ENCODE results near the gene RNF225.
A peak's percentile ranks its signal among the peaks of the same experiment; 100 is the strongest.
"Not testable (repeated sequence)": the region's sequence is repeated elsewhere in the genome, so short reads cannot be mapped to it uniquely, and the experiment has no call there.

The RNF225 gene

GRCh38 chr19:58395220-58395978 lies at the start of gene RNF225:
RNF225 (plus strand) TSS chr19:58395656; CDS start chr19:58396090, 434 bp downstream.
- Mint-ChIP-seq H3K9me3 (no peaks in the 10 kb centered on the region), H3K4me1 (ENCODE audit: low read depth) (peaks cover 32% of the 10 kb centered on the region), H3K4me3 (no peak within 1 kb of the TSS), H3K27ac (no peak within 1 kb of the TSS), H3K36me3 (ENCODE audit: low read depth) (peaks cover 44% of the 10 kb centered on the region), H3K27me3 (peaks cover 6% of the 10 kb centered on the region)

DNA sequence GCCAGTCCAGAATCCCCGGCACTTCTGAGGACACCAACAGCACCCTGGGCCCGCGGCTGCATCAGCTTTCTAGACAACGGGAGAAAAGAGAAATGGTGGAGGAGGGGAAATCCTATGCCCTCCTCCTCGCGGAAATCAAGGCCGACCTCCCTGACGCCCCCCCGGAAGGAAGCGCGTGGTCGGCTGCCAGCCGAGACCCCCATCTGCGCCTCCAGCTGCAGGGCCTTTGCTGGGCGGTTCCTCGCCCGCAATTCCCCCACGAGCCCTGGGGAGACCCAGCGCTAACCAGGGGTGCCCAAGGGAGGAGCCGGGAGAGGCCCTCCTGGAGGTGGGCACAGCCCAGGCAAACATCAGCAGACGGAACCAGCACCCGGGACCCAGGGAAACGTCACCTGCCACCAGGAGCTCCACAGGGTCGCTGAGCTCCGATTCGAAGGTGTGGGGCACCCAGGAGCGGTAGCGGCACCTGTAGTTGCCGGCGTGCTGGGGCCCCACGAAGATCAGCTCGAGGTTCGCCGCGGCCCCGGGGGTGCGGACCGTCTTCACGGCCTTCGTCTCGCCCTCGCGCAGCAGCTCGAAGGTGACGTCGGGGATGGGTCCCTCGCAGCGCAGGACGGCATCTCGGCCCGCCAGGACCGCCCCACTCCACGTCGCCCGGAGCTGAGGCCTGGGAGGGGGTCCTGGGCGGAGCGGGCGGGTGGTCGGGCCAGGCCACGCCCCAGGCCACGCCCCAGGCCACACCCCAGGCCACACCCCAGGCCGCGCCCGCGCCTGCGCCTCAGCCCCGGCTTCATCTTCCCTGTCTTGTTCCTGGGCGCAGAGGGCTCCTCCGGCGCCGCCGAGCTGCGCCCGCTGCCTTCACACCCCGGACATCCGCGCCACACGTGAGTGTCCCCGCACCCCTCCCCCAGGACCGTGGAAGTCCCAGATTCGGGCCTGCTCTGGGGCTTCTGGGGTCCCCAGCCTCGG lies 48.2 kb upstream of the RNF225 start:
- Mint-ChIP-seq H3K4me1 (ENCODE audit: low read depth) (peaks cover 29% of the 10 kb centered on the region), H3K27ac (peak overlapping the region; percentile 91), H3K9me3 (no peaks in the 10 kb centered on the region)

GRCh38 chr19:58348080-58348479 lies 47.4 kb upstream of the RNF225 start:
- not testable (repeated sequence) for H3K36me3 Mint-ChIP-seq (ENCODE audit: low read depth); H3K27me3 Mint-ChIP-seq; H3K9me3 Mint-ChIP-seq
- Mint-ChIP-seq H3K4me1 (ENCODE audit: low read depth) (peaks cover 29% of the 10 kb centered on the region), H3K4me3 (peak overlapping the region; percentile 95), H3K27ac (peak overlapping the region; percentile 91)

More for the DNA sequence above, 48.2 kb upstream of the RNF225 start:
- no peaks in the 10 kb centered on the region for H3K27me3 Mint-ChIP-seq
- peaks cover 13% of the 10 kb centered on the region for H3K36me3 Mint-ChIP-seq (ENCODE audit: low read depth)
- H3K4me3 Mint-ChIP-seq: peak overlapping the region; percentile 95

DNA sequence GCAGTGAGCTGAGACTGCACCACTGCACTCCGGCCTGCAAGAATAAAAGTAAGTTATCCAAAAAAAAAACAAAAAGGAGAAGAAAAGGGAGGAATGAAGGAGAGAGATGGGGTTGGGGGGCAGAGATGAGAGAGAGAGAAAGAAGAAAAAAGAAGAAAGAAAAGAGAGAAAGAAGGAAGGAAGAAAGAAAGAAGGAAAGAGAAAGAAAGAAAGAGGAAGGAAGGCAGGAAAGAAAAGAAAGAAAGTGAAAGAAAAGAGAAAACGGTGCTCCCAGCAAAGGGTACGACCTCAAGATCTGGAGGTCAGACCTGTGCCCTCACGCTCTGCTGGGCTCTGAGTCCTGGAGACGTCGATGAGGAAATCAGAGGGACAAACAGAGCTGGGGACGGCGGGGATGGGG lies 45.9 kb upstream of the RNF225 start:
- H3K27ac Mint-ChIP-seq: peak overlapping the region; percentile 55
- H3K36me3 Mint-ChIP-seq (ENCODE audit: low read depth): peaks cover 9% of the 10 kb centered on the region

DNA sequence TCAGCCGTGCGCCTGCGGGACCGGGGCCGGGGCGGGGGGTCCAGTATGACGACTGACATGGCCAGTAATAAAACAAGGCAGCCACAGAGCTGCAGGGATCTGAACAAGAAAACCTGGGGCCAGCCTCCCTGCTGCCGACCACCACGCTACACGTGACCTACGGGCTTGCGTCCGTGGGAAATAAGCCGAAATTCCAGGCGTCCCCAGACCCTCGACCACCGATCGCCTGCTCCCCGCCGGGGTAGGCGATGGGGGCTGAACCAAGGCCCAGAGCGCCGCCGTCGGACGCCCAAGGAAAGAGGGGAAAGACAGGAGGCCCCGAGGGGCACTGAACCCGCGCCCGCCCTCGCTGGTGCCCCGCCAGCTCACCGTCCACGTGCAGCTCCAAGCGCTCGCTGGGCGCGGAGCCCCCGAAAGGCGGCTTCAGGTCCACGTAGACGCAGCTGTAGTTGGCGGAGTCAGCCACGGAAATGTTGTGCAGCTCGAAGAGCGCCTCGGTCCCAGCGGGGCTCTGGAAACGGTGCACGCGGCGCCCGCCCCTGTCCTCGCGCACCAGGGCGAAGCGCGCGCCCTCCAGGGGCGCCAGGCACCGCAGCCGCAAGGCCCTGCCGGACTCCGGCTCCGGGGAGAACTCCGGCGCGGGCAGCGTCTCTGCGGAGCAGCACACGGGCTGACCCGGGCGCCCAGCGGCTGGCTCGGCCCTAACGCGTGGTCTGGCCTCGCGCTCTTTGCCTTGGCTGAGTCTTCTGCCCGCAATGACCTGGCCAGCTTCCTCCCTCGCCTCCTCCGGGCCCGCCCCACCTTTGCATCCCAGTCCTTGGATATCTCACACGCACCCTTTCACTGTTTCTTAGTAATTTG lies 45.2 kb upstream of the RNF225 start:
- H3K4me1 Mint-ChIP-seq (ENCODE audit: low read depth): peaks cover 32% of the 10 kb centered on the region

More for the DNA sequence above, 45.9 kb upstream of the RNF225 start:
- Mint-ChIP-seq H3K4me1 (ENCODE audit: low read depth) (peaks cover 29% of the 10 kb centered on the region), H3K4me3 (no peak overlapping the region), H3K9me3 (no peaks in the 10 kb centered on the region), H3K27me3 (no peaks in the 10 kb centered on the region)

DNA sequence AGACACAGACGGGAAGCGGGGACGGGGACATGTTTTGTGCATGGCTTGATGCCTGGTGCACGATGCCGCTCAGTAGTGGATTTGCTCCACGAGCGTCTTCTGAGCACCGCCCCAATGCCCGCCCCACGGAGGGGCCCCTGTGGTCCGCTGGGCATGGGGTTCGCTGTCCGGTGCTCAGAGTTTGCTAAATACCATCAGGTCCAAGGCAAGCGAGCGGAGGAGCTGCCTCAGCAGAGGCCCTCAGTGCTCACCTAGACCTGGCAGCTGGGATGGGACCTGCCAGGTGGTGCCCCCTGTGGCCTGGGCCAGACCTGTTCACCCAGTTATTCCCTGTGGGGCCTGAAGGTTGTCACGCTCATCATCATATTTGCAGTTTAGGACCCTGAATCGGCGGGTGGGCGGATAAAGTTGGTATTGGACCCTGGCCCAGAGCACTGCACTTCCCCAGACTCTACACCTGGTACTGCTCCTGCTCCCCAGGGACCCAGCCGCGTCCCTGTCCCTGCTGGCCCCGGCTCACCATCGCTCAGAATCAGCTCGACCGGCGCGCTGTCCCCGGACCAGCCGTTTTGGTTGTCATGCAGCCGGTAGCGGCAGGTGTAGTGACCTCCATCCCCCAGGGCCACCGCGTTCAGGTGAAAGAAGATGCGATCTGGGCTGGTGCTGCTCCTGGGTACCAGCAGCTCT lies 44.4 kb upstream of the RNF225 start:
- no peaks in the 10 kb centered on the region for H3K9me3 Mint-ChIP-seq
- H3K36me3 Mint-ChIP-seq (ENCODE audit: low read depth): peaks cover 5% of the 10 kb centered on the region
- peaks cover 30% of the 10 kb centered on the region for H3K4me1 Mint-ChIP-seq (ENCODE audit: low read depth)
- H3K27me3 Mint-ChIP-seq: no peaks in the 10 kb centered on the region
- H3K4me3 Mint-ChIP-seq: no peak overlapping the region
- H3K27ac Mint-ChIP-seq: no peak overlapping the region

More for the DNA sequence above, 45.2 kb upstream of the RNF225 start:
- H3K9me3 Mint-ChIP-seq: no peaks in the 10 kb centered on the region
- H3K27me3 Mint-ChIP-seq: no peaks in the 10 kb centered on the region
- H3K36me3 Mint-ChIP-seq (ENCODE audit: low read depth): peaks cover 9% of the 10 kb centered on the region
- no peak overlapping the region for H3K27ac Mint-ChIP-seq
- no peak overlapping the region for H3K4me3 Mint-ChIP-seq

- peaks cover 5% of the 10 kb centered on the region for H3K36me3 Mint-ChIP-seq (ENCODE audit: low read depth)
- no peak overlapping the region for H3K4me3 Mint-ChIP-seq
- H3K9me3 Mint-ChIP-seq: no peaks in the 10 kb centered on the region
- no peak overlapping the region for H3K27ac Mint-ChIP-seq
- no peaks in the 10 kb centered on the region for H3K27me3 Mint-ChIP-seq
- peaks cover 31% of the 10 kb centered on the region for H3K4me1 Mint-ChIP-seq (ENCODE audit: low read depth)
These were observed 43.9 kb upstream of the RNF225 start for GRCh38 chr19:58351558-58351878.

- Mint-ChIP-seq H3K27me3 (no peaks in the 10 kb centered on the region), H3K9me3 (no peaks in the 10 kb centered on the region), H3K4me3 (no peak overlapping the region), H3K36me3 (ENCODE audit: low read depth) (peaks cover 5% of the 10 kb centered on the region), H3K27ac (no peak overlapping the region), H3K4me1 (ENCODE audit: low read depth) (peaks cover 28% of the 10 kb centered on the region)
These were observed 43.3 kb upstream of the RNF225 start for GRCh38 chr19:58351990-58352755.

DNA sequence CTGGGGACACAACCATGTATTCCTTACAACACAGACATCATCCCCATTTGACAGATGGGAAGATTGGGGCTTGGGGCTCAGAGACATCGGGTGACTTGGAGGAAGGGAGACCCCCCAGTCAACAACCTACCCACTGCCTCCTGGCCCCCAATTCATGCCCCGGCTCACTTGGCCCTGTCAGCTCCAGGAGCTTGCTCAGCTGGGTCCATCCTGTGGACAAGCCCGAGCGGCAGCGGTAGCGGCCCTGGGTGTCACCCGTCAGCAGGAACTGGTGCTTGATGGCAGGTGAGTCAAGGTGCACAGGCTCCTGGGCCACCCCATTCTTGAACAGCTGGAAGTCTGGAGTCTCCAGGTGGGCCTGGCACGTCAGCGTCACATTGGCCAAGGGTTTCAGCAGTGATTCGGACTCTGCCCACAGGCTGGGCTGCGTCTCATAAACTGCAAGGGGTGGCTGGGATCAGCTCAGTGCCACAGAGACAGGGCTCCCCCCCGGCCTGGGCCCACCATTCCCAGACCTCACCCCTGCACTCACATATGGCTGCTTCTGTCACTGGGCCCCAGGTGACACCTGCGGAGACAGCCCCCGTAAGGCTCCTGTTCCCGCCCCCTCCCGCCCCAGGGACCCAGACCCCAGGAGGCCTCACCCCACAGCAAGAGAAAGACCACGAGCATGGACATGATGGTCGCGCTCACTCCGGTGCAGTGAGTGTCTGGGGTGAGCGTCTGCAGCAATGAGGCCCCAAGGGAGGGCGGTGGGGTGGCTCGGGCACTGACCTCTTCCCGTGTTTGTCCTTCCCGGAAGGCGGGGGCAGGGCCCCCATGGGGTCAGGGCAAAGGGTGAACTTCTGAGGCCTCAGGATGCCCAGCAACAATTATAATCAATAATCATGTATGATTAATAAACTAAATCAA lies 42.4 kb upstream of the RNF225 start, which contains the start of gene A1BG:
Gene A1BG (minus strand): TSS at position 733 of the 912 bp plus-strand sequence. CDS start 55 bp downstream, at position 678.
- no peaks in the 10 kb centered on the region for H3K27me3 Mint-ChIP-seq
- H3K4me3 Mint-ChIP-seq: no peak within 1 kb of the TSS
- H3K27ac Mint-ChIP-seq: no peak within 1 kb of the TSS

GRCh38 chr19:58353717-58354477 lies 41.6 kb upstream of the RNF225 start:
- Mint-ChIP-seq H3K27ac (no peak overlapping the region), H3K27me3 (no peaks in the 10 kb centered on the region), H3K9me3 (no peaks in the 10 kb centered on the region), H3K4me3 (no peak overlapping the region), H3K36me3 (ENCODE audit: low read depth) (peaks cover 5% of the 10 kb centered on the region), H3K4me1 (ENCODE audit: low read depth) (peaks cover 19% of the 10 kb centered on the region)

More for the DNA sequence above, 42.4 kb upstream of the RNF225 start, which contains the start of gene A1BG:
- H3K36me3 Mint-ChIP-seq (ENCODE audit: low read depth): peaks cover 5% of the 10 kb centered on the region
- H3K4me1 Mint-ChIP-seq (ENCODE audit: low read depth): peaks cover 28% of the 10 kb centered on the region
- no peaks in the 10 kb centered on the region for H3K9me3 Mint-ChIP-seq

DNA sequence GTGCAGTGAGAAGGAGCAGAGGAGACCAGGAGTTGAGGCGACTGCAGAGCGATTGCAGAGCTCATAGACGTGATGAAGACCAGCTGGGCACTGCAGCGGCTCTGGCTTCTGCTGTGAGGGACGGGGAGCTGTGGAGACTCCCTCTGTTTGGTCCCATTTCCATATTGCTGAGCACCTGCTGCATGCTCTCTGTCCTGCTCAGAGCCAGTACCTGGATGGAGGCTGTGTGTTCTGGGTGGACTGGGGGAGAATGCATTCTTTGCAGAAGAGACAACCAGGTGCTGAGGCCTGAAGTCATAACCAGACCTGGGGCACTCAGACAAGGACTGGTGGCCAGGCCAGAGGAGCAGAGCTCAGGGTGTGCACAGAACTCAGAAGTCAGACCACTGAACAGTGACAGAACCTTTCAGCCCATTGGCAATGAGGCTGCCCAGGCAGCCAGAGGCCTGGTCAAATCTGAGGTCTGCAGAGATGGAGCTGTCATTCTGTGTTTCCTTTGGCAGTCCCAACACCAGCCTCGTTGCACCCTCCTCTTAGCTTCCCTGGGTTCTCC lies 40.9 kb upstream of the RNF225 start:
- Mint-ChIP-seq H3K9me3 (no peaks in the 10 kb centered on the region), H3K27ac (no peak overlapping the region), H3K36me3 (ENCODE audit: low read depth) (peaks cover 3% of the 10 kb centered on the region), H3K4me1 (ENCODE audit: low read depth) (peaks cover 15% of the 10 kb centered on the region), H3K27me3 (no peaks in the 10 kb centered on the region), H3K4me3 (no peak overlapping the region)

All from stimulated activated naive CD8-positive, alpha-beta T cell treated with anti-CD3 and anti-CD28 coated beads, Interleukin-15, Interleukin-2, amounts not matched to agents 100 ng/mL and 50 ng/mL, for 24 hours (primary cell).